SH-SY5Y (cell line): ENCODE measurements around the gene GABRD.

Experiments used
- GATA2 ChIP-seq: IDR thresholded peaks from 2 replicates; pipeline ENCODE4 v1.6.1; 2011; ENCODE audit warnings: mild to moderate bottlenecking, low read depth, low read length
- GATA3 ChIP-seq: IDR thresholded peaks from 2 replicates; pipeline ENCODE4 v1.6.1; 2011; ENCODE audit warnings: low read depth, mild to moderate bottlenecking, low read length, moderate library complexity

- TF ChIP-seq GATA2 (no peak), GATA3 (no peak)
These were observed 11.1 kb downstream of the GABRD start for GRCh38 chr1:2030076-2030871.
